ENCODE measurements around the gene HOXD9. TPM values are rescaled to one million over a fixed set of nuclear protein-coding genes. Genes with fewer than 3 reads are reported as not detected.

The HOXD9 gene
- total and polyA plus RNA-seq, 10 donors = 1.1 to 4.0 (median 2.6) TPM

DNA sequence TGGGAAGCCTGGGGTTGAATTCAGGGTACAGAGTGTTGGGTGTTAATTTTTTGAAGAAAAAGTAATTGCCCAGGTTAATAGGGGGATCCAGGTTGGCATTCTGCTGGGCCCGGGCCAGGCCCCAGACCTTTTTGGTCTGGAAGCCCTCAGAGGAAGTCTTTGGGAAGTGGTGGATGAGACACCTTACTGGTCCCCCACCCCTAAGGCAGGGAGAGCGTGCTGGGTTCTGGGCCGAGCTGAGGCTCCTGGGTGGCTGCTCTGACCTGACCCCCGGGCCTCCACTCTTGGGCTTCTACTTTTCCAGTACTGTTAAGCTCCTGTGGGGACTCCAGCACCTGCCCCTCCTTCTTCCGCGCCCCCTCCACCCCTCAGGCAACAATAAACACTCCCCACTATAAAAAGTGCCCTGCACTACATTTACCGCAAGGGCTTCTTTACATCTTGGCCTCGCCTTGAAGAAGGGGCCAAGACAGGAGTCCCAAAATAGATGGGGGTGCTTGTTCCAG, 33.8 kb downstream of the HOXD9 start:
- H3K4me3 ChIP-seq = peak overlapping the region in 1 of 8 donors; percentile 60
- H3K27ac ChIP-seq = no peak overlapping the region
- 38 to 53% (median 44%) methylated on average over 8 of the region's 8 CpGs for WGBS, 5 donors
- H3K4me1 ChIP-seq = peaks cover 0 to 67% (median 18%) of the 10 kb centered on the region in 6 donors
- no peaks in the 10 kb centered on the region for H3K36me3 ChIP-seq
- TF ChIP-seq, protein P1, sequence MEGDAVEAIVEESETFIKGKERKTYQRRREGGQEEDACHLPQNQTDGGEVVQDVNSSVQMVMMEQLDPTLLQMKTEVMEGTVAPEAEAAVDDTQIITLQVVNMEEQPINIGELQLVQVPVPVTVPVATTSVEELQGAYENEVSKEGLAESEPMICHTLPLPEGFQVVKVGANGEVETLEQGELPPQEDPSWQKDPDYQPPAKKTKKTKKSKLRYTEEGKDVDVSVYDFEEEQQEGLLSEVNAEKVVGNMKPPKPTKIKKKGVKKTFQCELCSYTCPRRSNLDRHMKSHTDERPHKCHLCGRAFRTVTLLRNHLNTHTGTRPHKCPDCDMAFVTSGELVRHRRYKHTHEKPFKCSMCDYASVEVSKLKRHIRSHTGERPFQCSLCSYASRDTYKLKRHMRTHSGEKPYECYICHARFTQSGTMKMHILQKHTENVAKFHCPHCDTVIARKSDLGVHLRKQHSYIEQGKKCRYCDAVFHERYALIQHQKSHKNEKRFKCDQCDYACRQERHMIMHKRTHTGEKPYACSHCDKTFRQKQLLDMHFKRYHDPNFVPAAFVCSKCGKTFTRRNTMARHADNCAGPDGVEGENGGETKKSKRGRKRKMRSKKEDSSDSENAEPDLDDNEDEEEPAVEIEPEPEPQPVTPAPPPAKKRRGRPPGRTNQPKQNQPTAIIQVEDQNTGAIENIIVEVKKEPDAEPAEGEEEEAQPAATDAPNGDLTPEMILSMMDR (IDR thresholded peaks at IDR 0.05 in 8 of 11, conservative IDR thresholded peaks at IDR 0.05 in 3 of 11) = no peak
- TF ChIP-seq POLR2A (IDR thresholded peaks at IDR 0.05) = no peak
- no peak for TF ChIP-seq POLR2AphosphoS5 (IDR thresholded peaks at IDR 0.05)
- DNase-seq = no peak
- no peaks in the 10 kb centered on the region for H3K9me3 ChIP-seq
- intact Hi-C loops (cut with DNase I; ENCODE audit: low total_unique reads) = no loop called here
- H3K27me3 ChIP-seq (replicated peaks in 1 of 7) = peaks cover 12 to 100% (median 96%) of the 10 kb centered on the region in 7 donors

DNA sequence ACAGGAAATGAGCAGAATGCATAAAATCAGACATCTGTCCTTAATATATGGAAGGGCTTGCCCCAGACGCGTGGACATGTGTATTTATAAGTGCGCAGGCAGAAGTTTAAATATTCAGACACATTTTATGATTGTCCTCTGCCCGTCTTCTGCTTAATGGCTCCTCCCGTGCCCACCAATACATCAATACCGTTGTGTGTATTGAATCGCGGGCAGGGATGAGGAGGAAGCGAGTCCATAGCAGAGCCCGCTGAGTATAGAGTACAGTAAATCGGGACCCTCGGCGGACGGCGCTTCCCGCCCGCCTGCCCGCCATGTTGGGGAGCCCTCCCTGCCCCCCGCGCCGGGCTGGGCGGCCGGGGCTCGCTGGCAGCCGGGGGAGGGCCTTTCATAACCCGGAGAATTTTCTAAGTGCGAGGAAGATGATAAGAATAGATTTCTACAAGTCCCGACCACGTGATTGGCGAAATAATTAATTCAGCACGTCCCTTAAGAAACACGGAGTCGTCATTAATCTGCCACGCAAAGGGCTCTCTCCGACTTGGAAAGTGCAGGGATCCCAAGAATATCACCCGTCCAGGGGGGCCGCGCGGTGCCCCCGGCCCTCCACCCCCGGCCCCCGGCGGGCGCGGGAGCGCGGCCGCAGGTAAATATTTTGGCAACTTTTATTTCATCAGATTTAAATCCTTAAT, 34.4 kb downstream of the HOXD9 start, which contains the start of gene HOXD3:
Gene HOXD3 (plus strand): TSS at position 501 of the 692 bp plus-strand sequence. CDS start 11,808 bp downstream, outside the sequence.
- no peak for DNase-seq

DNA sequence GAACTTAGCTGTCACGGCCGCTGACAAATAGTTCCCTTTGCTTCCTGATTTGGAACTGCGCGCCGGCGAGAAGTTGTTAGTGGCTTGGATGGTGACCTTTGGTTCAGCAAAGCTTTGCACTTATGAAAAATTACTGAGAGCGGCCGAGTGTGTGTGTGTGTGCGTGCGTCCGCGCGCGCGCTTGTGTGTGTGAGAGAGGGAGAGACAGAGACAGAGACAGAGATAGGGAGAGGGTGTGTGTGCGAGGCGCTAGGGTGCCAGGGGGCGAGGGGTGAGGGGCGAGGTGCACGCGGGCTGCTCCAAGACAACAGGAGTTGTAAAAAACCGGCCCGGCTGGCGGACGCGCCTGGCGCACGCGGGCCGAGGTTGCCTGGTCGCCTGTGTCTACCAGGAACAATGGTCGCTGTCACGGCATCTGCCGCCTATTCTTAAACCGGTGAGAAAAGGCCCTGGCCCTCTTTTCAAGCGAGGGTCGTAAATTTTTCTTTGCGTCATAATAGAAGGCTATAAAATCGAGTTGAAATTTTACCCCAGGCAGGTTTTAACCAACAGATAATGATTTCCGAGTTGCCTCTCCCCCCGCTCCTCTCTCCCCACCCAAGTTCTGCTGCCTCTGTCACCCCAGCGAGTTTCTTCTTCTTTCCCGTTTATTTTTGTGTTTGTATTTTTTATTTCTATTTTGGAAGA, 35.1 kb downstream of the HOXD9 start:
- peak overlapping the region; percentile 1 to 60 (median 24) for H3K4me3 ChIP-seq
- peaks cover 16 to 100% (median 96%) of the 10 kb centered on the region in 7 donors for H3K27me3 ChIP-seq (replicated peaks in 1 of 7)
- intact Hi-C loops (cut with DNase I; ENCODE audit: low total_unique reads) = no loop called here
- H3K27ac ChIP-seq = peak overlapping the region in 2 of 8 donors; percentile 2 to 6
- H3K9me3 ChIP-seq = no peaks in the 10 kb centered on the region
- no peak for DNase-seq
- TF ChIP-seq POLR2A (IDR thresholded peaks at IDR 0.05) (no peak), POLR2AphosphoS5 (IDR thresholded peaks at IDR 0.05) (peak in 1 of 3 donors; percentile 13)
- TF ChIP-seq, protein P1 (IDR thresholded peaks at IDR 0.05 in 8 of 11, conservative IDR thresholded peaks at IDR 0.05 in 3 of 11) = no peak
- WGBS, 5 donors = 5 to 16% (median 8%) methylated on average over 31 to 43 of the region's 43 CpGs
- H3K4me1 ChIP-seq = peaks cover 0 to 54% (median 12%) of the 10 kb centered on the region in 6 donors
- no peaks in the 10 kb centered on the region for H3K36me3 ChIP-seq

More for the DNA sequence above, 34.4 kb downstream of the HOXD9 start, which contains the start of gene HOXD3:
- TF ChIP-seq POLR2AphosphoS5 (IDR thresholded peaks at IDR 0.05) = peak in 1 of 3 donors; percentile 9
- no peak for TF ChIP-seq POLR2A (IDR thresholded peaks at IDR 0.05)
- Histone ChIP-seq H3K27ac (peak within 1 kb of the TSS in 2 of 8 donors; percentile 2 to 6), H3K9me3 (no peaks in the 10 kb centered on the region), H3K27me3 (replicated peaks in 1 of 7) (peaks cover 12 to 100% (median 95%) of the 10 kb centered on the region in 7 donors), H3K4me1 (peaks cover 0 to 61% (median 14%) of the 10 kb centered on the region in 6 donors), H3K4me3 (peak within 1 kb of the TSS; percentile 1 to 60 (median 24)), H3K36me3 (no peaks in the 10 kb centered on the region)
- intact Hi-C loops (cut with DNase I; ENCODE audit: low total_unique reads) = no loop called here
- WGBS, 5 donors = 5 to 12% (median 6%) methylated on average over 33 to 48 of the region's 48 CpGs

DNA sequence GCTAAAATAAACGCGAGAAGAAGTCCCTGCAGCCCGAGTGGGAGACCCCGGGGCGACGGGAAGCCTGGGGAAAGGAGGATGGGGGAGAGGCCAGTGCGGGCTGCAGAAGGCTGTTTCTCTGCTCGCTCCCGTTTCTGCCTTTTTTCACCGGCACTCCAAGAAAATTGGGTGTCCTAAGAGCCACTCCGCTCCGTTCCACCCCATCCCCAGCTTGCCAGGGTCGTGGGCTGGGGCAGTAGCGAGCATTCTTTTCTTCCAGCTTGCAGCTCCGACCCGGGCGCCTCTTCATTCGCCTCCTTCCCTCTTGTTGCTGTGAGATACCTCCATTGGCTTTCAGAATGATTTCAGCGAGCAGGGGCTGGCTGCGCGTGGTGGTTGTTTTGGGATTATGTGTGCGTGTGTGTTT, 35.7 kb downstream of the HOXD9 start:
- H3K27ac ChIP-seq = no peak overlapping the region
- 6 to 12% (median 8%) methylated on average over 22 of the region's 22 CpGs for WGBS, 5 donors
- H3K9me3 ChIP-seq = no peaks in the 10 kb centered on the region
- peaks cover 0 to 49% (median 11%) of the 10 kb centered on the region in 6 donors for H3K4me1 ChIP-seq
- TF ChIP-seq POLR2A (IDR thresholded peaks at IDR 0.05) (no peak), POLR2AphosphoS5 (IDR thresholded peaks at IDR 0.05) (no peak)
- TF ChIP-seq, protein P1 (IDR thresholded peaks at IDR 0.05 in 8 of 11, conservative IDR thresholded peaks at IDR 0.05 in 3 of 11) = no peak
- H3K36me3 ChIP-seq = no peaks in the 10 kb centered on the region
- intact Hi-C loops (cut with DNase I; ENCODE audit: low total_unique reads) = no loop called here
- no peak for DNase-seq
- H3K4me3 ChIP-seq = peak overlapping the region in 4 of 8 donors; percentile 27 to 60 (median 34)
- H3K27me3 ChIP-seq (replicated peaks in 1 of 7) = peaks cover 16 to 100% (median 96%) of the 10 kb centered on the region in 7 donors

All from spleen (tissue), 11 donors.